Raji (cell line): ENCODE results near the gene CCDC188.

Source experiments
- POLR2A ChIP-seq: IDR thresholded peaks from 2 replicates; pipeline ENCODE4 v1.6.1; 2011; ENCODE audit warnings: low read depth, low read length, control low read depth; ENCODE audit not compliant: insufficient read depth

Gene CCDC188

DNA sequence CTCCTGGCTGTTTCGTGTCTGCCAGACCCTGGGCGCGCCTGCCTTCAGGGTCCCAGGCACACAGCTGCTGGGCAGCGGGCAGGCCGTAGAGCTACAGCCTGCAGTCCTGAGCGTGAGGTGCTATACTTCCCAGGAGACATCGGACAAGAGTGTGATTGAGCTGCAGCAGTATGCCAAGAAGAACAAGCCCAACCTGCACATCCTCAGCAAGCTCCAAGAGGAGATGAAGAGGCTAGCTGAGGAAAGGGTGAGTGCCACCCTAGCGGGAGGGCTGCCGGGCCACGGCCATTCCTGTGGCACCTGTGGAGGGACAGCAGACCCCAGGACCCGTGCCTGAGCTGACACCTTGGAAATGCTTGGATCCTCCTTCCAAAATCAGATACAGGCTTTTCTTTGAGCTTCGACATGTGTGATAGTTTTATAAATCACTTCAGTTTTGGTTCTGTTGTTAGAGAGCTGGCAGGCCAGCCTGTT lies 42.1 kb downstream of the CCDC188 start:
- TF ChIP-seq POLR2A, result no peak

GRCh38 chr22:20107951-20108756 lies 42.7 kb downstream of the CCDC188 start:
- TF ChIP-seq POLR2A, result no peak

GRCh38 chr22:20107471-20107901 lies 43.4 kb downstream of the CCDC188 start:
- TF ChIP-seq POLR2A, result no peak

- TF ChIP-seq POLR2A, result no peak
These were observed 44.0 kb downstream of the CCDC188 start for GRCh38 chr22:20106849-20107237.

GRCh38 chr22:20106205-20106848 lies 44.5 kb downstream of the CCDC188 start:
- TF ChIP-seq POLR2A, result no peak

DNA sequence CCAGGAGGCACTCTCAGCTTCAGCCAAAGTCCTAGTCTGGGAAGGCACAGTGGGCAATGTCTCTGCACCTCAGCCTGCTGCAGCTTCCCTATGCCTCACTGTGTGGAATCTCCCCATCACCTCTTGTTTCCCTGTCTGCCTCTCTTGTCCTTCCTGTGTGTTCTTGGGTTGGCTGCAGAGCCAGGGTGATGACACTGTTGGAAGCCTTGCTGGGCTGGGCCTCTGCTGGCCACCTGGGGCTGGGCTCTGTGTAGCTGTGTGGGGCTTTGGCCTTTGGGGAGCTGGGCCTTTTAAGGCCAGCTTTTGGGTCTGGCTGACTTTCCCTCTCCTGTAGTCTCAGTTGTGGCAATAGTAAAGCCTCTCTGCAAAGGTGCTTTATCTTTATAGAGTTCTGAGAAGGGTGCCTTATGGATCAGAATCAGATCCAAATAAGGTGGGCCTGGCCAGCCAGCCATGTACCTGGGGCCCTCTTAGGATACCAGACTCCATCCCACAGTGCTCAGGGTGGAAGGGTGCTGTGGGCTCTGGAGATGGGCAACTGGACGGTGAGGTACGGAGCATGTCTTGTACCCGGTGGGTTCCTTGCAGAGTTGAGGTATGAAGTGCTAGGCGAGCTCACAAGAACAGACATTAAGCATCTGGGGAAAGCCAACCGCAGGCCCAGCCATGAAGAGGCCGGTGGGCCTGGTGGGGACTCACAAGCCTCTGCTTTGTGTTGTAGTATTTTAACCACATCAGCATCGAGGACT lies 45.2 kb downstream of the CCDC188 start:
- TF ChIP-seq POLR2A, result no peak

GRCh38 chr22:20102203-20102780 lies 48.6 kb downstream of the CCDC188 start:
- no peak for TF ChIP-seq POLR2A

GRCh38 chr22:20101638-20102037 lies 49.2 kb downstream of the CCDC188 start:
- no peak for TF ChIP-seq POLR2A

DNA sequence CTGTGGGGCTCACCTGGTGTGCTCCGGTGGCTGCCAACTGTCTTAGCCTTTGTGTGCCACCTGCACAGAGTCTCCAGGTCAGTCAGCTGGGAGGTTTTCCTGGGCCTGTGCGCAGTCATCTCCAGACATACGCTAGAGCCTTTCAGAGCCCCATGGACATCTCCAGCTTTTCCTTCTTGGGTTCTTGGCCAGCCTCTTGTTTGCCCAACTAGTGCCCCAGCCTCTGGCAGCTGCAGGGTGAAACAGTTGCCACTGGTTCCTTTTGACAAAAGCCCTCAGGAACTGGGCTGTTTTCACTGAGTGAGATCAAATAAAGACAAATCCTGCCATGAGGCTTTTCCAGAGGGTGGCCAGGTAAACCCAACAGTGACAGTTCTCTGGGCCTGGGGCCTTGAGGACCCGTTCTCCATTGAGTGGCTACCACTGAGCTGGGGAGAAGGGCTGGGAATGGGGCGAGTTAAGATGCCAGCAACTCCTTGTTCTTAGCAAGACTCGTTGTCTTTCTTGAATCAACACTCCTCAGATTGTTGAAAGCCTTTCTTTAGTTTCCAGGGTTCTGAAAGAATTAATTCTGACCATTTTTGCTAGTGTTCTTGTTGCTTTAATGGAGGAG lies 51.6 kb downstream of the CCDC188 start:
- TF ChIP-seq POLR2A, result no peak
